HepG2 (cell line): Measurements from ENCODE around the gene SERPINE3. TPM values are rescaled to one million over a fixed set of nuclear protein-coding genes. Genes with fewer than 3 reads are reported as not detected.

ENCODE experiments used
- ATAC-seq: fragments of 200-7000 bp; cut with Tn5 transposase; 3 replicates; pipeline ENCODE4 v1.9.1; 2020; ENCODE audit warnings: mild to moderate bottlenecking, moderate library complexity
- BruUV-seq: library from RNA; stranded (reverse); fragments of 400-500 nt; replicated peaks from 2 replicates; lab custom pipeline; 2021; lab: Mats Ljungman, UMichigan
- CTCF ChIA-PET: fragments of 300-600 bp; formaldehyde crosslinking; extraction: SDS; loops from one replicate; lab custom pipeline; 2021; ENCODE audit warnings: low total read pairs, inconsistent platforms, low intra/inter-chr PET ratio; lab: Yijun Ruan, JAX
- POLR2A ChIA-PET: fragments of 350-600 bp; sonication (Branson Sonifier 250); formaldehyde crosslinking; loops from one replicate; lab custom pipeline; 2020; ENCODE audit warnings: antibody characterized with exemption, inconsistent platforms; lab: Yijun Ruan, JAX
- DNase-seq: peaks from one replicate; pipeline ENCODE4 v3.0.0-alpha.2; 2015; ENCODE audit warnings: low spot score
- FAIRE-seq: peaks from 3 replicates; lab custom pipeline; 2011; peaks lifted over from hg19 to GRCh38; lab: Jason Lieb, UNC
- H2AFZ ChIP-seq: one replicate; pipeline ENCODE4 v1.6.1; 2011; ENCODE audit warnings: low read length, inconsistent platforms
- H3K27ac ChIP-seq: fragments of 300-600 bp; 3 replicates; pipeline ENCODE4 v1.8.0; 2011; ENCODE audit warnings: mixed run types, mild to moderate bottlenecking, mixed read lengths, low read length, inconsistent platforms; ENCODE audit not compliant: insufficient read depth; ENCODE audit errors: extremely low read length
- H3K27me3 ChIP-seq, 2 experiments: fragments of 200-600 bp in 1 of 2; 2 replicates in 1 of 2; 3 replicates in 1 of 2; pipeline versions ENCODE4 v1.6.0 to v1.8.0; 2011; ENCODE audit warnings: low read length in 2 of 2, mild to moderate bottlenecking in 2 of 2, moderate library complexity in 2 of 2, inconsistent platforms in 1 of 2; ENCODE audit not compliant: insufficient read depth in 2 of 2, control insufficient read depth in 1 of 2
- H3K36me3 ChIP-seq, 2 experiments: fragments of 200-600 bp in 1 of 2; replicated peaks in 1 of 2; 2 replicates in 1 of 2; 3 replicates in 1 of 2; pipeline versions ENCODE4 v1.5.1 to v1.8.0; 2011; ENCODE audit warnings: low read length in 2 of 2, inconsistent platforms in 1 of 2; ENCODE audit not compliant: insufficient read depth in 2 of 2, control insufficient read depth in 1 of 2
- H3K4me1 ChIP-seq: 2 replicates; pipeline ENCODE4 v1.5.1; 2012; ENCODE audit warnings: low read length, inconsistent platforms; ENCODE audit not compliant: insufficient read depth
- H3K4me2 ChIP-seq: 2 replicates; pipeline ENCODE4 v1.6.0; 2011; ENCODE audit warnings: low read depth, low read length, inconsistent platforms
- H3K4me3 ChIP-seq, 3 experiments: fragments of 200-600 bp in 1 of 3; sonication (generic), shearing (Covaris generic) in 1 of 3; replicated peaks in 1 of 3; 2 replicates each; pipeline ENCODE4 v1.5.1; 2011 to 2016; ENCODE audit warnings: low read length in 3 of 3, inconsistent platforms in 2 of 3, low read depth in 2 of 3, mild to moderate bottlenecking in 2 of 3, control low read depth in 1 of 3, mixed read lengths in 1 of 3; ENCODE audit not compliant: insufficient read depth in 1 of 3
- H3K79me2 ChIP-seq: one replicate; pipeline ENCODE4 v1.6.1; 2011; ENCODE audit warnings: low read length, inconsistent platforms; ENCODE audit not compliant: insufficient read depth
- H3K9ac ChIP-seq: 2 replicates; pipeline ENCODE4 v1.6.0; 2011; ENCODE audit warnings: mild to moderate bottlenecking, low read depth, low read length, inconsistent platforms; ENCODE audit not compliant: insufficient read depth
- H3K9me3 ChIP-seq: 2 replicates; pipeline ENCODE4 v1.5.1; 2012; ENCODE audit warnings: mild to moderate bottlenecking, low read length
- H4K20me1 ChIP-seq: 2 replicates; pipeline ENCODE4 v1.6.0; 2011; ENCODE audit warnings: inconsistent platforms, mild to moderate bottlenecking, low read length, moderate library complexity; ENCODE audit not compliant: insufficient read depth
- GTF2F1 ChIP-seq: fragments of 150-350 bp; IDR thresholded peaks from 2 replicates; pipeline ENCODE4 v1.6.1; 2014; ENCODE audit warnings: low read length
- JUNB ChIP-seq: sonication (generic); formaldehyde crosslinking; IDR thresholded peaks from 2 replicates; pipeline ENCODE4 v1.8.0; 2022; ENCODE audit warnings: missing genetic modification reagents, mild to moderate bottlenecking, borderline replicate concordance
- MIER2 ChIP-seq: IDR thresholded peaks from 2 replicates; pipeline ENCODE4 v1.6.1; 2016; ENCODE audit warnings: missing biosample characterization, missing genetic modification reagents
- NFIB ChIP-seq: sonication (generic); formaldehyde crosslinking; IDR thresholded peaks from 2 replicates; pipeline ENCODE4 v1.9.0; 2021; ENCODE audit warnings: missing genetic modification reagents, mild to moderate bottlenecking, borderline replicate concordance
- SAP130 ChIP-seq: IDR thresholded peaks from 2 replicates; pipeline ENCODE4 v1.6.1; 2016; ENCODE audit warnings: low read depth
- ZMAT3 ChIP-seq: sonication (generic); formaldehyde crosslinking; conservative IDR thresholded peaks from 2 replicates; pipeline ENCODE4 v1.7.0; 2021; ENCODE audit warnings: missing genetic modification reagents
- ZNF317 ChIP-seq: sonication (generic); formaldehyde crosslinking; IDR thresholded peaks from 2 replicates; pipeline ENCODE4 v1.5.0; 2020; ENCODE audit warnings: mild to moderate bottlenecking, missing genetic modification reagents
- ZNF83 ChIP-seq: sonication (generic); formaldehyde crosslinking; IDR thresholded peaks from 2 replicates; pipeline ENCODE4 v1.4.0; 2020; ENCODE audit warnings: missing genetic modification reagents, mild to moderate bottlenecking, borderline replicate concordance
- WGBS: methylation state at CpG from one replicate; pipeline ENCODE4 v1.1.6; 2017; ENCODE audit warnings: low lambda C conversion rate; 5-methylcytosine and 5-hydroxymethylcytosine counted together
- in situ Hi-C: cut with HindIII; loops from 2 replicates; pipeline ENCODE4 v1.10.0; 2017; ENCODE audit warnings: low pct_unique_long_range_greater_than_20kb; ENCODE audit not compliant: extremely low pct_ligation_motif_present
- intact Hi-C: fragments of 100-400 bp; cut with micrococcal nuclease; formaldehyde crosslinking; loops from one replicate; pipeline ENCODE4 v1.10.0; 2022; ENCODE audit not compliant: unreplicated experiment
- polyA plus RNA-seq, 8 experiments: library from polyadenylated mRNA; depleted of rRNA in 3 of 8; stranded (reverse) in 7 of 8; unstranded in 1 of 8; fragments of >200 nt; fragmentation: Illumina TruSeq in 4 of 8; extraction: Trizol in 4 of 8; gene quantifications; 2 replicates each; pipeline versions ENCODE4 v1.2.1 to v1.2.3, GENCODE V29; 2011 to 2016; ENCODE audit warnings: low read depth in 4 of 8, missing spikeins in 1 of 8, mixed read lengths in 1 of 8; ENCODE audit not compliant: insufficient read depth in 1 of 8
- total RNA-seq, 5 experiments: library from RNA; depleted of rRNA; stranded (reverse); fragments of >200 nt; fragmentation: Illumina TruSeq; extraction: Trizol; gene quantifications; 2 replicates each; pipeline ENCODE4 v1.2.3, GENCODE V29; 2016; ENCODE audit warnings: low read depth in 1 of 5
- TF ChIP-seq, protein P1 (sequence below): sonication (generic); formaldehyde crosslinking; IDR thresholded peaks from 2 replicates; pipeline ENCODE4 v1.5.1; 2020; ENCODE audit warnings: missing genetic modification reagents, mild to moderate bottlenecking, borderline replicate concordance
- TF ChIP-seq, protein P2 (sequence below): sonication (generic); formaldehyde crosslinking; IDR thresholded peaks from 2 replicates; pipeline ENCODE4 v1.5.0; 2020; ENCODE audit warnings: mild to moderate bottlenecking, missing genetic modification reagents

SERPINE3 gene
- total and polyA plus RNA-seq, 2 of the 13 experiments (the other 11 are each of a cell fraction or from before 2014, with no cell fraction given), result not detected

DNA sequence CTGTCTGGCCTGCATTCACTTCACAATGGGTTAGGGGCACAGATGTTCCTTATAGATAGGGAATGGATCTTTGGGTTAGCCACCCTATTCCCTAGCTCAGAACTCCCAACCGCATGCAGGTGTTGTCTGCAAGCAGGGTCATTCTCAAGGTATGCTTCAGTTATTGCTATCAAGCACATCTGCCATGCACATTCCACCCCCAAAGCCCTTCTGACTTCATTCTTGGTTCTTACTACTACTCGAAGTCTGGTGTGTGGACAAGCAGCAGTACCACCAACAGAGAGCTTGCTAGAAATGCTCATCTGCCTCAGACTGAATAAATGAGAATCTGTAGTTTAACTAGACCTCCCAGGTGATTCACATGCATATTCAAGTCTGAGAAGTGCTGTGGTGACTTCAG is 31.3 kb downstream of the SERPINE3 start:
- POLR2A ChIA-PET, result no interaction called here
- H3K36me3 ChIP-seq, result peaks cover 13 to 92% of the 10 kb centered on the region in 2 experiments

More for the DNA sequence above, 31.3 kb downstream of the SERPINE3 start:
- Histone ChIP-seq H3K27ac (no peak overlapping the region), H3K4me1 (no peaks in the 10 kb centered on the region), H3K79me2 (no peaks in the 10 kb centered on the region), H3K9me3 (no peaks in the 10 kb centered on the region), H2AFZ (no peak overlapping the region), H4K20me1 (no peaks in the 10 kb centered on the region), H3K27me3 (no peaks in the 10 kb centered on the region), H3K9ac (no peak overlapping the region), H3K4me3 (no peak overlapping the region), H3K4me2 (no peak overlapping the region)
- 100% methylated on average over 2 of the region's 2 CpGs for WGBS
- no peak for DNase-seq
- no peak; the same call in 2 of the 3 replicates for ATAC-seq
- BruUV-seq, result no TSS peak
- CTCF ChIA-PET, result no interaction called here
- intact Hi-C loops, result no loop called here
- in situ Hi-C loops, result no loop called here
- TF ChIP-seq ZMAT3 (CRISPR knock-in tag), result no peak
- TF ChIP-seq NFIB, result no peak
- TF ChIP-seq, protein P1, sequence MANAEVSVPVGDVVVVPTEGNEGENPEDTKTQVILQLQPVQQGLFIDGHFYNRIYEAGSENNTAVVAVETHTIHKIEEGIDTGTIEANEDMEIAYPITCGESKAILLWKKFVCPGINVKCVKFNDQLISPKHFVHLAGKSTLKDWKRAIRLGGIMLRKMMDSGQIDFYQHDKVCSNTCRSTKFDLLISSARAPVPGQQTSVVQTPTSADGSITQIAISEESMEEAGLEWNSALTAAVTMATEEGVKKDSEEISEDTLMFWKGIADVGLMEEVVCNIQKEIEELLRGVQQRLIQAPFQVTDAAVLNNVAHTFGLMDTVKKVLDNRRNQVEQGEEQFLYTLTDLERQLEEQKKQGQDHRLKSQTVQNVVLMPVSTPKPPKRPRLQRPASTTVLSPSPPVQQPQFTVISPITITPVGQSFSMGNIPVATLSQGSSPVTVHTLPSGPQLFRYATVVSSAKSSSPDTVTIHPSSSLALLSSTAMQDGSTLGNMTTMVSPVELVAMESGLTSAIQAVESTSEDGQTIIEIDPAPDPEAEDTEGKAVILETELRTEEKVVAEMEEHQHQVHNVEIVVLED (CRISPR knock-in tag), result no peak
- TF ChIP-seq MIER2 (CRISPR knock-in tag), result no peak
- TF ChIP-seq SAP130 (CRISPR knock-in tag), result no peak
- no peak for TF ChIP-seq ZNF83 (CRISPR knock-in tag)
- no peak for TF ChIP-seq JUNB (CRISPR knock-in tag)
- no peak for TF ChIP-seq ZNF317 (CRISPR knock-in tag)
- TF ChIP-seq, protein P2, sequence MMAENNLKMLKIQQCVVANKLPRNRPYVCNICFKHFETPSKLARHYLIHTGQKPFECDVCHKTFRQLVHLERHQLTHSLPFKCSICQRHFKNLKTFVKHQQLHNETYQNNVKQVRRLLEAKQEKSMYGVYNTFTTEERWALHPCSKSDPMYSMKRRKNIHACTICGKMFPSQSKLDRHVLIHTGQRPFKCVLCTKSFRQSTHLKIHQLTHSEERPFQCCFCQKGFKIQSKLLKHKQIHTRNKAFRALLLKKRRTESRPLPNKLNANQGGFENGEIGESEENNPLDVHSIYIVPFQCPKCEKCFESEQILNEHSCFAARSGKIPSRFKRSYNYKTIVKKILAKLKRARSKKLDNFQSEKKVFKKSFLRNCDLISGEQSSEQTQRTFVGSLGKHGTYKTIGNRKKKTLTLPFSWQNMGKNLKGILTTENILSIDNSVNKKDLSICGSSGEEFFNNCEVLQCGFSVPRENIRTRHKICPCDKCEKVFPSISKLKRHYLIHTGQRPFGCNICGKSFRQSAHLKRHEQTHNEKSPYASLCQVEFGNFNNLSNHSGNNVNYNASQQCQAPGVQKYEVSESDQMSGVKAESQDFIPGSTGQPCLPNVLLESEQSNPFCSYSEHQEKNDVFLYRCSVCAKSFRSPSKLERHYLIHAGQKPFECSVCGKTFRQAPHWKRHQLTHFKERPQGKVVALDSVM (CRISPR knock-in tag), result no peak
- TF ChIP-seq GTF2F1, result no peak
- FAIRE-seq, result no peak
